Neural crest cell (in vitro differentiated cells): ENCODE results near the gene LDLRAD2. TPM values are rescaled to one million over a fixed set of nuclear protein-coding genes. Genes with fewer than 3 reads are reported as not detected.

Experiments used
- DNase-seq: peaks from one replicate; pipeline ENCODE4 v3.0.0; 2021; ENCODE audit warnings: low read depth, mixed read lengths, low spot score
- H3K27ac Mint-ChIP-seq: one replicate; pipeline ENCODE4 v1.8.0; 2021; ENCODE audit warnings: mild to moderate bottlenecking, mixed read lengths; ENCODE audit not compliant: unreplicated experiment
- H3K27me3 Mint-ChIP-seq: 2 replicates; pipeline ENCODE4 v1.8.0; 2021; ENCODE audit warnings: low read depth, mild to moderate bottlenecking, mixed read lengths
- H3K36me3 Mint-ChIP-seq: 2 replicates; pipeline ENCODE4 v1.8.0; 2021; ENCODE audit warnings: low read depth, mild to moderate bottlenecking, mixed read lengths
- H3K4me1 Mint-ChIP-seq: 2 replicates; pipeline ENCODE4 v1.8.0; 2021; ENCODE audit warnings: mixed read lengths
- H3K4me3 Mint-ChIP-seq: one replicate; pipeline ENCODE4 v1.8.0; 2021; ENCODE audit warnings: mild to moderate bottlenecking, mixed read lengths
- H3K9me3 Mint-ChIP-seq: 2 replicates; pipeline ENCODE4 v1.8.0; 2021; ENCODE audit warnings: mixed read lengths
- CTCF ChIP-seq: fragments of 200-600 bp; sonication (generic); conservative IDR thresholded peaks from 2 replicates; pipeline ENCODE4 v1.5.0; 2021; ENCODE audit warnings: antibody characterized with exemption, mild to moderate bottlenecking
- total RNA-seq: library from RNA; stranded (reverse); gene quantifications from 2 replicates; pipeline ENCODE4 v1.2.1, GENCODE V29; 2021

Gene LDLRAD2
- total RNA-seq, 1 donor from 2014 or later, result 0.40 TPM

- Mint-ChIP-seq H3K27ac (no peak overlapping the region), H3K9me3 (no peaks in the 10 kb centered on the region), H3K4me1 (no peaks in the 10 kb centered on the region), H3K27me3 (no peaks in the 10 kb centered on the region), H3K4me3 (no peak overlapping the region), H3K36me3 (no peaks in the 10 kb centered on the region)
- DNase-seq, result no peak
- no peak for TF ChIP-seq CTCF
These were observed 31.1 kb downstream of the LDLRAD2 start for GRCh38 chr1:21843208-21843607.

GRCh38 chr1:21843996-21844395 lies 31.9 kb downstream of the LDLRAD2 start:
- no peaks in the 10 kb centered on the region for H3K36me3 Mint-ChIP-seq
- H3K27me3 Mint-ChIP-seq, result no peaks in the 10 kb centered on the region
- no peak overlapping the region for H3K27ac Mint-ChIP-seq
- no peaks in the 10 kb centered on the region for H3K9me3 Mint-ChIP-seq
- DNase-seq, result no peak
- no peak overlapping the region for H3K4me3 Mint-ChIP-seq
- H3K4me1 Mint-ChIP-seq, result no peaks in the 10 kb centered on the region
- no peak for TF ChIP-seq CTCF

GRCh38 chr1:21845646-21846641 lies 33.9 kb downstream of the LDLRAD2 start:
- Mint-ChIP-seq H3K36me3 (no peaks in the 10 kb centered on the region), H3K4me3 (no peak overlapping the region), H3K9me3 (no peaks in the 10 kb centered on the region), H3K27ac (no peak overlapping the region), H3K27me3 (no peaks in the 10 kb centered on the region), H3K4me1 (no peaks in the 10 kb centered on the region)
- no peak for DNase-seq
- TF ChIP-seq CTCF, result no peak

GRCh38 chr1:21847223-21848205 lies 35.4 kb downstream of the LDLRAD2 start:
- H3K27ac Mint-ChIP-seq, result no peak overlapping the region
- no peak for TF ChIP-seq CTCF
- no peaks in the 10 kb centered on the region for H3K27me3 Mint-ChIP-seq
- no peak for DNase-seq
- H3K36me3 Mint-ChIP-seq, result no peaks in the 10 kb centered on the region
- no peaks in the 10 kb centered on the region for H3K9me3 Mint-ChIP-seq
- H3K4me1 Mint-ChIP-seq, result no peaks in the 10 kb centered on the region
- no peak overlapping the region for H3K4me3 Mint-ChIP-seq

- no peak for DNase-seq
- H3K27ac Mint-ChIP-seq, result no peak overlapping the region
- no peak overlapping the region for H3K4me3 Mint-ChIP-seq
These were observed 36.6 kb downstream of the LDLRAD2 start for GRCh38 chr1:21848524-21849174.

More at GRCh38 chr1:21848524-21849174, 36.6 kb downstream of the LDLRAD2 start:
- Mint-ChIP-seq H3K36me3 (no peaks in the 10 kb centered on the region), H3K4me1 (no peaks in the 10 kb centered on the region), H3K9me3 (no peaks in the 10 kb centered on the region), H3K27me3 (no peaks in the 10 kb centered on the region)
- no peak for TF ChIP-seq CTCF
